A673 (cell line): ENCODE results near the gene DIP2C.

Experiments
- CTCF ChIP-seq: fragments of 300-800, 200-600 bp; sonication (generic); conservative IDR thresholded peaks from 2 replicates; pipeline ENCODE4 v1.5.1; 2017; ENCODE audit warnings: low read depth, mild to moderate bottlenecking, antibody characterized with exemption, low read length, moderate library complexity, mixed read lengths
- EZH2 ChIP-seq: fragments of 200-600 bp; sonication (generic); IDR thresholded peaks from 2 replicates; pipeline ENCODE4 v1.6.1; 2017; ENCODE audit warnings: borderline replicate concordance, low read depth, mild to moderate bottlenecking, mixed read lengths, antibody characterized with exemption, low read length; ENCODE audit not compliant: poor library complexity, severe bottlenecking

DNA sequence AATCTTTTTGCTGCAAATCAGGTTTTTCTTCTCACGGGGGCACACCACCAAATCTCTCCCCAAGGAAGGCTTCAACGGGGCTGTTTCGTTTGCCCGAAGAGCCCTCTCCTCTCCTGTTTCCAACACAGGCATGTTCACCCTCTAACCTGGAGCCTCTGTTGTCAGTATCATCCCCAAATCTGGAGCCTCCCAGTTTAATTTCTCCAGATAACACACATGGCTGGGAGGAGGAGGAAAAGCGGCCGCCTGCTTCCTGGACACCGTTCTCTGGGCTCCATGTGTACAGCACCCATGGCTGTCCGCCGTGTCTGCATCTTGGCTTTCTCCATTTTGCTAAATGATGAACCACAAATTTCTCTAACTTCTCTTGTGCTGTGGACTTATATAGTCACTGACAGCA lies 214.5 kb downstream of the DIP2C start:
- TF ChIP-seq EZH2 (no peak), CTCF (no peak)
